GM19395 (cell line): ENCODE data around the gene FAM168A.
"Not testable (repeated sequence)": the region's sequence is repeated elsewhere in the genome, so short reads cannot be mapped to it uniquely, and the experiment has no call there.

Experiments used
- ATAC-seq: cut with Tn5 transposase; IDR thresholded peaks from one replicate; pipeline ENCODE4 v1.9.1; 2021; ENCODE audit warnings: mild to moderate bottlenecking, moderate library complexity; ENCODE audit not compliant: unreplicated experiment

Gene FAM168A

GRCh38 chr11:73596547-73596946 is 1.4 kb downstream of the FAM168A start:
- ATAC-seq: no peak

GRCh38 chr11:73592640-73593039 is 5.3 kb downstream of the FAM168A start:
- no peak for ATAC-seq

- ATAC-seq: no peak
These were observed 6.2 kb downstream of the FAM168A start for GRCh38 chr11:73591743-73592142.

- ATAC-seq: no peak
These were observed 6.9 kb downstream of the FAM168A start for GRCh38 chr11:73590991-73591390.

GRCh38 chr11:73586791-73587190 is 11.1 kb downstream of the FAM168A start:
- ATAC-seq: no peak

GRCh38 chr11:73585834-73586575 is 11.9 kb downstream of the FAM168A start:
- ATAC-seq: no peak

- no peak for ATAC-seq
These were observed 13.1 kb downstream of the FAM168A start for GRCh38 chr11:73584831-73585230.

GRCh38 chr11:73582653-73583052 is 15.3 kb downstream of the FAM168A start:
- ATAC-seq: no peak

- ATAC-seq: not testable (repeated sequence)
These were observed 17.2 kb downstream of the FAM168A start for GRCh38 chr11:73580749-73581148.

- ATAC-seq: no peak
These were observed 18.1 kb downstream of the FAM168A start for GRCh38 chr11:73579641-73580434.

GRCh38 chr11:73578592-73579185 is 19.2 kb downstream of the FAM168A start:
- ATAC-seq: no peak

- no peak for ATAC-seq
These were observed 20.4 kb downstream of the FAM168A start for GRCh38 chr11:73577496-73577917.

- ATAC-seq: no peak
These were observed 21.7 kb downstream of the FAM168A start for GRCh38 chr11:73576185-73576614.

GRCh38 chr11:73571982-73572381 is 25.9 kb downstream of the FAM168A start:
- ATAC-seq: not testable (repeated sequence)

- ATAC-seq: no peak
These were observed 27.3 kb downstream of the FAM168A start for GRCh38 chr11:73570415-73571114.

- no peak for ATAC-seq
These were observed 30.7 kb downstream of the FAM168A start for GRCh38 chr11:73566977-73567755.

GRCh38 chr11:73566422-73566821 is 31.5 kb downstream of the FAM168A start:
- ATAC-seq: no peak

- ATAC-seq: no peak
These were observed 32.1 kb downstream of the FAM168A start for GRCh38 chr11:73565804-73566203.

GRCh38 chr11:73564903-73565302 is 33.0 kb downstream of the FAM168A start:
- no peak for ATAC-seq

- no peak for ATAC-seq
These were observed 34.2 kb downstream of the FAM168A start for GRCh38 chr11:73563539-73564200.
